ENCODE results near the gene MPDZ. TPM values are rescaled to one million over a fixed set of nuclear protein-coding genes. Genes with fewer than 3 reads are reported as not detected.

Gene MPDZ
- total RNA-seq, 1 experiment from 2014 or later: 46.7 TPM

DNA sequence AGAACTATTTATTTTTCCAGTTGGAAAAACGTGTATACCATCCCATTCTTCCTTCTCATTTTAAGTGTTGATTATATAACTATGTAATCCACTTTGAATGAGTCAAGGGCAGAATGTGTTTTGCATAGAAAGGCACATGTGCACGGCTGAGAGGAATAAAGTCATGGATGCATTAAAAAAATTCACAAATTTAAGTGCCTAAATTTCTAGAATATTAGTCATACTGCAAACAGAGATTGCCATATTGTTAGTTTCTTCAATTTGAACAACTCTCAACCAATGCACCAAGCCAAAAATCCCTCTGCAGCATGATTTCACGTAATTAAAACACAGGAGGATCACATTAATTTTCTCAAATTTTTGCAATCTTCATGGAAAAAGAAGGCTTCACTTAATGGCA lies 166.3 kb downstream of the MPDZ start:
- no peak overlapping the region for H3K27ac Mint-ChIP-seq
- no peak overlapping the region for H2BK15ac ChIP-seq (ENCODE audit: low read depth, low read length)
- no peak overlapping the region for H3K4ac ChIP-seq (ENCODE audit: low read depth, low read length)
- H3K9me3 Mint-ChIP-seq: no peaks in the 10 kb centered on the region
- no peak overlapping the region for H4K8ac ChIP-seq (replicated peaks; ENCODE audit: insufficient read length, low read depth, low read length)
- no peak overlapping the region for H2BK20ac ChIP-seq (ENCODE audit: low read depth, low read length, poor library complexity, severe bottlenecking)
- H3K9ac ChIP-seq (ENCODE audit: extremely low read depth, insufficient read length, low read length): no peak overlapping the region
- H3K18ac ChIP-seq (ENCODE audit: insufficient read length, low read depth, low read length): no peak overlapping the region
- H3K4me2 ChIP-seq (ENCODE audit: insufficient read depth, insufficient read length, low read length): no peak overlapping the region
- H3K27me3 ChIP-seq (ENCODE audit: insufficient read depth, low read length): no peaks in the 10 kb centered on the region
- no peaks in the 10 kb centered on the region for H3K9me3 ChIP-seq (ENCODE audit: control insufficient read depth, low read depth, low read length)
- H3K4me3 Mint-ChIP-seq: no peak overlapping the region
- H3K27ac ChIP-seq (ENCODE audit: insufficient read length, low read depth, low read length): no peak overlapping the region
- H3K79me2 ChIP-seq (ENCODE audit: insufficient read depth, low read length): no peaks in the 10 kb centered on the region
- no peak overlapping the region for H4K5ac ChIP-seq (ENCODE audit: insufficient read length, low read depth, low read length)
- H3K4me1 Mint-ChIP-seq: peaks cover 2 to 5% of the 10 kb centered on the region in 2 experiments
- no peak overlapping the region for H3K56ac ChIP-seq (ENCODE audit: insufficient read length, low read depth, low read length)
- no peaks in the 10 kb centered on the region for H3K23me2 ChIP-seq (ENCODE audit: insufficient read length, low read depth, low read length, poor library complexity, severe bottlenecking)
- H3K79me1 ChIP-seq (ENCODE audit: insufficient read depth, low read depth, low read length, poor library complexity, severe bottlenecking): no peaks in the 10 kb centered on the region
- TF ChIP-seq, protein P1, sequence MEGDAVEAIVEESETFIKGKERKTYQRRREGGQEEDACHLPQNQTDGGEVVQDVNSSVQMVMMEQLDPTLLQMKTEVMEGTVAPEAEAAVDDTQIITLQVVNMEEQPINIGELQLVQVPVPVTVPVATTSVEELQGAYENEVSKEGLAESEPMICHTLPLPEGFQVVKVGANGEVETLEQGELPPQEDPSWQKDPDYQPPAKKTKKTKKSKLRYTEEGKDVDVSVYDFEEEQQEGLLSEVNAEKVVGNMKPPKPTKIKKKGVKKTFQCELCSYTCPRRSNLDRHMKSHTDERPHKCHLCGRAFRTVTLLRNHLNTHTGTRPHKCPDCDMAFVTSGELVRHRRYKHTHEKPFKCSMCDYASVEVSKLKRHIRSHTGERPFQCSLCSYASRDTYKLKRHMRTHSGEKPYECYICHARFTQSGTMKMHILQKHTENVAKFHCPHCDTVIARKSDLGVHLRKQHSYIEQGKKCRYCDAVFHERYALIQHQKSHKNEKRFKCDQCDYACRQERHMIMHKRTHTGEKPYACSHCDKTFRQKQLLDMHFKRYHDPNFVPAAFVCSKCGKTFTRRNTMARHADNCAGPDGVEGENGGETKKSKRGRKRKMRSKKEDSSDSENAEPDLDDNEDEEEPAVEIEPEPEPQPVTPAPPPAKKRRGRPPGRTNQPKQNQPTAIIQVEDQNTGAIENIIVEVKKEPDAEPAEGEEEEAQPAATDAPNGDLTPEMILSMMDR (conservative IDR thresholded peaks at IDR 0.05): no peak
- no peak overlapping the region for H3K23ac ChIP-seq (ENCODE audit: insufficient read length, low read depth, low read length)
- WGBS (ENCODE audit: extremely low coverage, insufficient read length, low lambda C conversion rate): no CpG with 5 or more reads among the region's 3 CpGs
- H3K36me3 Mint-ChIP-seq (ENCODE audit: insufficient read depth in 1 of 3, low read depth in 3 of 3): peaks cover 12 to 35% (median 16%) of the 10 kb centered on the region in 3 experiments; a peak in 6 of 7 replicates
- no peak overlapping the region for H2BK5ac ChIP-seq (ENCODE audit: insufficient read length, low read length)
- H4K20me1 ChIP-seq (ENCODE audit: control insufficient read depth, insufficient read depth, insufficient read length): no peaks in the 10 kb centered on the region
- no peak overlapping the region for H2AK5ac ChIP-seq (ENCODE audit: insufficient read length, low read length)
- H2BK120ac ChIP-seq (ENCODE audit: low read depth, low read length, poor library complexity, severe bottlenecking): no peak overlapping the region
- H3K14ac ChIP-seq (ENCODE audit: insufficient read depth, low read length): no peak overlapping the region
- H2BK12ac ChIP-seq (ENCODE audit: insufficient read length, low read depth, low read length): no peak overlapping the region
- no peaks in the 10 kb centered on the region for H3K27me3 Mint-ChIP-seq (ENCODE audit: low read depth)
- no peak overlapping the region for H3T11ph ChIP-seq (ENCODE audit: low read length)
- H3K4me1 ChIP-seq (ENCODE audit: insufficient read depth, low read length): no peaks in the 10 kb centered on the region
- DNase-seq: no peak
- H4K91ac ChIP-seq (ENCODE audit: insufficient read length, low read depth, low read length): no peak overlapping the region
- no peak overlapping the region for H2AFZ ChIP-seq (ENCODE audit: low read length)
